A673 (cell line): ENCODE measurements around the gene SLC1A4. TPM values are rescaled to one million over a fixed set of nuclear protein-coding genes. Genes with fewer than 3 reads are reported as not detected.

Experiments used
- BruUV-seq: library from RNA; stranded (reverse); fragments of 400-500 nt; replicated peaks from 2 replicates; lab custom pipeline; 2021; lab: Mats Ljungman, UMichigan
- CTCF ChIA-PET: fragments of 300-600 bp; sonication (Branson Sonifier 250); formaldehyde crosslinking; loops from one replicate; lab custom pipeline; 2022; ENCODE audit warnings: antibody characterized with exemption; lab: Charles Lee
- POLR2A ChIA-PET: fragments of 300-600 bp; sonication (Branson Sonifier 250); formaldehyde crosslinking; loops from one replicate; lab custom pipeline; 2022; ENCODE audit warnings: antibody characterized with exemption; ENCODE audit not compliant: low non-redundant PET; lab: Charles Lee
- DNase-seq: peaks from one replicate; pipeline ENCODE4 v3.0.0-alpha.2; 2015; ENCODE audit warnings: low spot score
- H3K27ac ChIP-seq: fragments of 200-600 bp; sonication (generic); 2 replicates; pipeline ENCODE4 v1.5.1; 2016; ENCODE audit warnings: mixed run types, low read depth, mild to moderate bottlenecking, mixed read lengths, antibody characterized with exemption, low read length; ENCODE audit not compliant: poor library complexity, severe bottlenecking
- H3K27me3 ChIP-seq: fragments of 200-600 bp; sonication (generic); replicated peaks from 2 replicates; pipeline ENCODE4 v1.6.1; 2017; ENCODE audit warnings: mixed run types, low read depth, mild to moderate bottlenecking, mixed read lengths, antibody characterized with exemption, low read length; ENCODE audit not compliant: insufficient read depth, poor library complexity
- H3K36me3 ChIP-seq: fragments of 200-600 bp; sonication (generic); 2 replicates; pipeline ENCODE4 v1.6.1; 2016; ENCODE audit warnings: mixed run types, mild to moderate bottlenecking, mixed read lengths, antibody characterized with exemption, low read length; ENCODE audit not compliant: insufficient read depth, poor library complexity, severe bottlenecking
- H3K4me1 ChIP-seq: fragments of 200-600 bp; sonication (generic); 2 replicates; pipeline ENCODE4 v1.6.1; 2017; ENCODE audit warnings: mixed run types, mild to moderate bottlenecking, mixed read lengths, antibody characterized with exemption, low read length; ENCODE audit not compliant: insufficient read depth, poor library complexity, severe bottlenecking
- H3K4me3 ChIP-seq: fragments of 200-600 bp; sonication (generic); 2 replicates; pipeline ENCODE4 v1.5.1; 2016; ENCODE audit warnings: low read depth, mixed run types, mild to moderate bottlenecking, mixed read lengths, low read length; ENCODE audit not compliant: poor library complexity, severe bottlenecking
- H3K9me3 ChIP-seq: fragments of 200-600 bp; sonication (generic); 2 replicates; pipeline ENCODE4 v1.6.1; 2016; ENCODE audit warnings: mixed run types, low read depth, mild to moderate bottlenecking, mixed read lengths, antibody characterized with exemption, low read length; ENCODE audit not compliant: poor library complexity, severe bottlenecking
- CTCF ChIP-seq: fragments of 300-800, 200-600 bp; sonication (generic); conservative IDR thresholded peaks from 2 replicates; pipeline ENCODE4 v1.5.1; 2017; ENCODE audit warnings: low read depth, mild to moderate bottlenecking, antibody characterized with exemption, low read length, moderate library complexity, mixed read lengths
- EZH2 ChIP-seq: fragments of 200-600 bp; sonication (generic); IDR thresholded peaks from 2 replicates; pipeline ENCODE4 v1.6.1; 2017; ENCODE audit warnings: borderline replicate concordance, low read depth, mild to moderate bottlenecking, mixed read lengths, antibody characterized with exemption, low read length; ENCODE audit not compliant: poor library complexity, severe bottlenecking
- intact Hi-C: fragments of 100-400 bp; cut with micrococcal nuclease; formaldehyde crosslinking; loops from one replicate; pipeline ENCODE4 v1.10.0; 2022; ENCODE audit not compliant: unreplicated experiment
- total RNA-seq: library from RNA; stranded (reverse); gene quantifications from 2 replicates; pipeline ENCODE4 v1.2.3, GENCODE V29; 2021

Gene SLC1A4
- total RNA-seq, 1 experiment from 2014 or later = 78.1 TPM

DNA sequence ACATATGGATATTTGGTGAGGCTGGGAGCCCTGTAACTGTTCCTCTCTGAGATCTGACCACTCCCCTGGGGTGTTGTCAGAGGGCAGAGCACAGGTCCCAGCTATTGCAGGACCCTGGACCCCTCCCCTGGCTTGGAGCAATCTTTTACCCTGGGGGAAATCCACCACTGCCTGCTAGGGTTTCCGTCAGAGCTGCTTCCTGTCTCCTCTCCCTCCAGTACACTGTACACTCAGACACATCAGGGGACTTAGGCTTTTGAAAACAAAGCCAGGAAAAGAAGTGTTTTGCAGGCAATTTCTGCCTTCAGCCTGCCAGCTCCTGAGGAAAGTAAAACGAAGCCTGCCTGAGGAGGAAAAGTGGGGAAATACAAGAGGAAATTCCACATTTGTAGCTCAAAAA, 53.8 kb downstream of the SLC1A4 start:
- ChIA-PET CTCF (no interaction called here), POLR2A (no interaction called here)
- Histone ChIP-seq H3K4me3 (no peak overlapping the region), H3K9me3 (no peaks in the 10 kb centered on the region), H3K4me1 (no peaks in the 10 kb centered on the region), H3K27me3 (no peaks in the 10 kb centered on the region), H3K36me3 (no peaks in the 10 kb centered on the region), H3K27ac (no peak overlapping the region)
- no TSS peak for BruUV-seq
- TF ChIP-seq EZH2 (no peak), CTCF (no peak)
- intact Hi-C loops = no loop called here
- no peak for DNase-seq

GRCh38 chr2:65044097-65044735, 55.0 kb downstream of the SLC1A4 start:
- no peak overlapping the region for H3K4me3 ChIP-seq
- no peaks in the 10 kb centered on the region for H3K9me3 ChIP-seq
- ChIA-PET CTCF (no interaction called here), POLR2A (no interaction called here)
- H3K36me3 ChIP-seq = no peaks in the 10 kb centered on the region
- TF ChIP-seq EZH2 (no peak), CTCF (no peak)
- H3K4me1 ChIP-seq = no peaks in the 10 kb centered on the region
- H3K27ac ChIP-seq = no peak overlapping the region
- BruUV-seq = no TSS peak
- intact Hi-C loops = no loop called here
- no peak for DNase-seq
- H3K27me3 ChIP-seq = no peaks in the 10 kb centered on the region

DNA sequence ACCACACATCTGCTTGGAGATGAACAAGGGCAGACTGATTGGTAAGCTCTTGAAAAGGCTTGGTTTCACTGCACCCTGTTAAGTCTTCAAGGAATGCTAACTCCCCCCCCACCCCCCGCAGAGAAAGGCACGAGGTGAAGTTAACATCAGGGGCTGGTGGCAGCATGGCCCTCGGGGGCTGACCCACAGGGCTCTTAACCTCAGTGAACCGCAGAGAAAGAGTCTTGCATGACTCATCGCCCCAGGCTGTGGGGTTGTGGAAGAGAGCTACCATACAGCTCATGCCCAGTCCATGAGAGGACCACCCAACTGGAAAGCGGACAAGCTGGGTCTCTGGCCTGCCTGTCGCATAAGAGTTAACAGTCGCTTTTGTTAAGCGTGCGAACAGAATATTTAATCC, 56.5 kb downstream of the SLC1A4 start:
- H3K36me3 ChIP-seq = no peaks in the 10 kb centered on the region
- H3K4me1 ChIP-seq = no peaks in the 10 kb centered on the region
- no TSS peak for BruUV-seq
- no peaks in the 10 kb centered on the region for H3K9me3 ChIP-seq
- no peak overlapping the region for H3K4me3 ChIP-seq
- H3K27me3 ChIP-seq = no peaks in the 10 kb centered on the region
- ChIA-PET CTCF (no interaction called here), POLR2A (no interaction called here)
- no peak overlapping the region for H3K27ac ChIP-seq
- intact Hi-C loops = no loop called here
- TF ChIP-seq EZH2 (no peak), CTCF (no peak)
- DNase-seq = no peak
